Subcutaneous adipose tissue (tissue), 4 donors: ENCODE results near the gene CYP2C8. TPM values are rescaled to one million over a fixed set of nuclear protein-coding genes. Genes with fewer than 3 reads are reported as not detected.

Experiments
- CTCF ChIP-seq: fragments of 450-650 bp; IDR thresholded peaks from one replicate; pipeline ENCODE4 v1.5.1; 2016; ENCODE audit warnings: low read depth, mild to moderate bottlenecking, control low read depth, antibody characterized with exemption, moderate library complexity
- small RNA-seq: library from RNA; depleted of rRNA; stranded (forward); fragments of <200 nt; gene quantifications from one replicate; pipeline ENCODE3, GENCODE V24; 2016
- total RNA-seq, 4 donors: library from RNA; depleted of rRNA; stranded (reverse); fragments of >200 nt; gene quantifications; one replicate each; pipeline ENCODE4 v1.1.0, GENCODE V29; 2016

CYP2C8 gene
- total RNA-seq, 4 donors from 2014 or later = not detected

- TF ChIP-seq CTCF = no peak
Observed at GRCh38 chr10:94997741-94998174, 71.5 kb downstream of the CYP2C8 start.

GRCh38 chr10:94992811-94993210, 76.5 kb downstream of the CYP2C8 start:
- TF ChIP-seq CTCF = no peak

- no peak for TF ChIP-seq CTCF
Observed at GRCh38 chr10:94991243-94991888, 77.9 kb downstream of the CYP2C8 start.

- no peak for TF ChIP-seq CTCF
Observed at GRCh38 chr10:94989192-94989591, 80.1 kb downstream of the CYP2C8 start.

Small RNAs within 50 kb of the gene (small RNA-seq; reads per million reads assigned to genes)
- not detected for gene CYP2C60P

Other genes starting within 250 kb of the CYP2C8 start
- under 1 TPM in 1 of 4 donors, not detected in 3; 0.57 TPM for gene CYP2C9, start 130.8 kb downstream of the CYP2C8 start, total RNA-seq
- gene ACSM6, start 124.7 kb upstream of the CYP2C8 start, total RNA-seq = not detected
- gene PDLIM1, start 221.5 kb upstream of the CYP2C8 start, total RNA-seq = 100 to 1,000 TPM in 2 of 4 donors, 10 to 100 TPM in 2; 79.2 to 118 (median 96.4) TPM